Measurements from ENCODE around the gene AMPH. TPM values are rescaled to one million over a fixed set of nuclear protein-coding genes. Genes with fewer than 3 reads are reported as not detected.

Gene AMPH
- total RNA-seq, 4 donors from 2014 or later = 5.0 to 11.8 (median 7.8) TPM

DNA sequence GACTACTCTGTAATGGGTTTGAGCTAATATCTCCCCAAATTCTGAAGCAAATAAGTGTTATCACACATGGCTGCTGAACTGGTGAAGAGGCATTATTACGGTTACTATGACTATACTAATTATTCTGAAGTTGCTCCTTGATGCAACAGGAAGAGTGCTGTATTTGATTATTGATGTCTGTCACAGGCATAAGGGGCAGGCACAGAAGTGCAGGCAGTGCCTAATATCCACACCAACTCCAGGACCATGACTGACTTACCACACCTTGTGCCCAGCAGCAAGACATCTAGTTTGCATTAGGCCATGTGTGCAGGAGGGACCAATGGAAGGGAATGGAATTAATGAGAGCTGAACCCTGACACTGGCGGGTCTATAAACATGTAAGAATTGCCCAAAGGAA is 62.7 kb downstream of the AMPH start:
- intact Hi-C loops (cut with DNase I) = no loop called here
- H3K4me3 ChIP-seq = no peak overlapping the region
- no peaks in the 10 kb centered on the region for H3K27me3 ChIP-seq
- no peak for TF ChIP-seq EP300 (IDR thresholded peaks at IDR 0.05)
- no peak for TF ChIP-seq POLR2A (IDR thresholded peaks at IDR 0.05; ENCODE audit: low read depth)
- TF ChIP-seq POLR2AphosphoS5 (IDR thresholded peaks at IDR 0.05) = no peak
- TF ChIP-seq, protein P1, sequence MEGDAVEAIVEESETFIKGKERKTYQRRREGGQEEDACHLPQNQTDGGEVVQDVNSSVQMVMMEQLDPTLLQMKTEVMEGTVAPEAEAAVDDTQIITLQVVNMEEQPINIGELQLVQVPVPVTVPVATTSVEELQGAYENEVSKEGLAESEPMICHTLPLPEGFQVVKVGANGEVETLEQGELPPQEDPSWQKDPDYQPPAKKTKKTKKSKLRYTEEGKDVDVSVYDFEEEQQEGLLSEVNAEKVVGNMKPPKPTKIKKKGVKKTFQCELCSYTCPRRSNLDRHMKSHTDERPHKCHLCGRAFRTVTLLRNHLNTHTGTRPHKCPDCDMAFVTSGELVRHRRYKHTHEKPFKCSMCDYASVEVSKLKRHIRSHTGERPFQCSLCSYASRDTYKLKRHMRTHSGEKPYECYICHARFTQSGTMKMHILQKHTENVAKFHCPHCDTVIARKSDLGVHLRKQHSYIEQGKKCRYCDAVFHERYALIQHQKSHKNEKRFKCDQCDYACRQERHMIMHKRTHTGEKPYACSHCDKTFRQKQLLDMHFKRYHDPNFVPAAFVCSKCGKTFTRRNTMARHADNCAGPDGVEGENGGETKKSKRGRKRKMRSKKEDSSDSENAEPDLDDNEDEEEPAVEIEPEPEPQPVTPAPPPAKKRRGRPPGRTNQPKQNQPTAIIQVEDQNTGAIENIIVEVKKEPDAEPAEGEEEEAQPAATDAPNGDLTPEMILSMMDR (IDR thresholded peaks at IDR 0.05) = no peak
- no peaks in the 10 kb centered on the region for H3K9me3 ChIP-seq
- no peaks in the 10 kb centered on the region for H3K4me1 ChIP-seq
- H3K27ac ChIP-seq (replicated peaks in 1 of 4) = no peak overlapping the region
- DNase-seq (ENCODE audit: extremely low spot score) = peak; percentile 57
- H3K36me3 ChIP-seq = no peaks in the 10 kb centered on the region
- 80% methylated on average over 2 of the region's 2 CpGs for WGBS

DNA sequence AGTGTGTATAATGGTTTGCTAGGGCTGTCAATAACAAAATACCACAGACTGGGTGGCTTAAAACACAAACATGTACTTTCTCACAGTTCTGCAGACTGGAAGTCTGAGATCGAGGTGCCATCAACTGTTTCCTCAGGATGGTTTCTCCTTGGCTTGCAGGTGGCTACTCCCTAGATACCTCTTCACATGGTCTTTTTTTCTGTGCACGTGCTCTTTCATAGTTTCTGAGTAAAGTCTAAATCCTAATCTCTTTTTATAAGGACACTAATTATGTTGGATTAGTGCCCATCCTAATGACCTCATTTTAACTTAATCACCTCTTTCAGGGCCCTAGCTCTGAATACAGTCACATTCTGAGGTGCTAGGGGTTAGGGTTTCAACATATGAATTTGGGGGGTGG is 65.9 kb downstream of the AMPH start:
- Histone ChIP-seq H3K27me3 (no peaks in the 10 kb centered on the region), H3K4me3 (no peak overlapping the region), H3K9me3 (no peaks in the 10 kb centered on the region), H3K36me3 (no peaks in the 10 kb centered on the region), H3K27ac (replicated peaks in 1 of 4) (no peak overlapping the region), H3K4me1 (no peaks in the 10 kb centered on the region)
- 79% methylated on average over 2 of the region's 2 CpGs for WGBS
- intact Hi-C loops (cut with DNase I) = no loop called here
- TF ChIP-seq EP300 (IDR thresholded peaks at IDR 0.05) = no peak
- TF ChIP-seq POLR2AphosphoS5 (IDR thresholded peaks at IDR 0.05) = no peak
- TF ChIP-seq, protein P1 (IDR thresholded peaks at IDR 0.05) = no peak
- TF ChIP-seq POLR2A (IDR thresholded peaks at IDR 0.05; ENCODE audit: low read depth) = no peak
- DNase-seq (ENCODE audit: extremely low spot score) = no peak

DNA sequence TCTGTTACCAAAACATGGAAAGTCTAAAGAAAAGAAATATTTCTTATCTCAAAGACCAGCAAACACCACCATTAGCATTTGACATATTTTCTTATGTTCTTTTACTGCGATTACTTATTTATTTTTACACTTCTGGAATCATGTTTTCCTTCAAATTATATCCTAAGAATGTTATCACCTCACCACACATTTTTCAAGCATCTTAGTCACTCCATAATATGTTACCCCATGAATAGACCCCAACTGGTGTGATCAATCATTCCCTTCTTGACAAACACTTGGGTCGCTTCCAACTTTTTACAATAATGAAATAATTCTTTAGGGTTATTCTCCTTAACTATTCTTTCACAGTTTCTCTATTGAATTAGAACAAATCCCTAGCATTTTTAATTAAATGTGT is 67.4 kb downstream of the AMPH start:
- H3K4me3 ChIP-seq = no peak overlapping the region
- H3K4me1 ChIP-seq = no peaks in the 10 kb centered on the region
- H3K36me3 ChIP-seq = no peaks in the 10 kb centered on the region
- 80% methylated on average over 2 of the region's 2 CpGs for WGBS
- DNase-seq (ENCODE audit: extremely low spot score) = no peak
- H3K27ac ChIP-seq (replicated peaks in 1 of 4) = no peak overlapping the region
- no peaks in the 10 kb centered on the region for H3K27me3 ChIP-seq
- TF ChIP-seq, protein P1 (IDR thresholded peaks at IDR 0.05) = no peak
- no peak for TF ChIP-seq POLR2AphosphoS5 (IDR thresholded peaks at IDR 0.05)
- TF ChIP-seq POLR2A (IDR thresholded peaks at IDR 0.05; ENCODE audit: low read depth) = no peak
- no peak for TF ChIP-seq EP300 (IDR thresholded peaks at IDR 0.05)
- no peaks in the 10 kb centered on the region for H3K9me3 ChIP-seq
- intact Hi-C loops (cut with DNase I) = no loop called here

DNA sequence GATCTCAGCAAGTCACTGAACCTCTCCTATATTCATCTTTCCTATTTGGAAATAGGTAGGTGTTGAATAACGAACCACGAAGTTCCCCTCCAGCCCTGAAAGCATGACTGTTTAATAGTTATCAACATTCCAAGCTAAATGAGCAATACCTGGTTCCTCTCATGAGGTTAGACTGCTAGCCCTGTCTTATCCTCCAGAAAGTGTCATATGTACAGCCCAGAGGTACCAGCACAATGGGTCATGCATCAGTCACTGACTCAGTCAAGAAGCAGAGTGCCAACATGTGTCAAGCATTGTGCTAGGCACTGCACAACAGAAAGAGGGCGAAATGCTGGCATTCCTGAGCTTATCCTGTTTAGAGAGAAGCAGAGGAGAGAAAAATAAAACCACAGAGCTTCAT is 70.0 kb downstream of the AMPH start:
- peak; percentile 39 for DNase-seq (ENCODE audit: extremely low spot score)
- TF ChIP-seq POLR2AphosphoS5 (IDR thresholded peaks at IDR 0.05) = no peak
- TF ChIP-seq EP300 (IDR thresholded peaks at IDR 0.05) = no peak
- TF ChIP-seq, protein P1 (IDR thresholded peaks at IDR 0.05) = no peak
- TF ChIP-seq POLR2A (IDR thresholded peaks at IDR 0.05; ENCODE audit: low read depth) = no peak
- no peak overlapping the region for H3K27ac ChIP-seq (replicated peaks in 1 of 4)

DNA sequence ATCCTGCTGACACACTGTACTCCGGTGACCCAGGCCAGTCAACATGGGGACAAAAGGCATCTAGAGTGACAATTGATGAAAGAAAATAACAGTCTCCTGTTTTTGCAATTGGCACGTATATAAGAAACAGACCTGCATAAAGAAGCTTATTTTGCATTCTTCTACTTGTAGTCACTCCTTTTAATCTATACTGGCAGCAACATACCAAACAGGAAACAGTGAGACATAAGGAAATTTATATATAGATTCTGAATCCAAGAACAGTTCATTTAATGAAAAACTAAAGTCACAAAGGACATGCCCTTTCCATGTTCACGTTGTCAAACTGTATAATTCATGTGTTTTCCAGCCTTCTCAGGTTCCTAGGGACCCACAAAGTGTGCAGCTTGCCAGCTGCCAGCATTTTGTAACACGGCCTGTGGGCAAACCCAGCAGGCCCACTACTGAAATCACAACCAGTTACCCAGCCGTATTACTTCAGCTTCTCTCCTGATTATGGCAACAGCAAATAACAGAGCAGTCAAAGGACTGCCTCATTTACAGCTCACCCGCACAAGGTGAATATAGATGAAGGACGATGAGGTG is 72.3 kb downstream of the AMPH start:
- intact Hi-C loops (cut with DNase I) = no loop called here
- TF ChIP-seq POLR2A (IDR thresholded peaks at IDR 0.05; ENCODE audit: low read depth) (no peak), POLR2AphosphoS5 (IDR thresholded peaks at IDR 0.05) (no peak), EP300 (IDR thresholded peaks at IDR 0.05) (no peak)
- TF ChIP-seq, protein P1 (IDR thresholded peaks at IDR 0.05) = no peak
- Histone ChIP-seq H3K27me3 (no peaks in the 10 kb centered on the region), H3K36me3 (no peaks in the 10 kb centered on the region), H3K27ac (replicated peaks in 1 of 4) (no peak overlapping the region), H3K4me1 (no peaks in the 10 kb centered on the region), H3K9me3 (no peaks in the 10 kb centered on the region), H3K4me3 (no peak overlapping the region)
- 85% methylated on average over 7 of the region's 7 CpGs for WGBS
- no peak for DNase-seq (ENCODE audit: extremely low spot score)

More for the DNA sequence above, 70.0 kb downstream of the AMPH start:
- WGBS = 89% methylated on average over 3 of the region's 3 CpGs
- H3K27me3 ChIP-seq = no peaks in the 10 kb centered on the region
- intact Hi-C loops (cut with DNase I) = no loop called here
- no peak overlapping the region for H3K4me3 ChIP-seq
- H3K36me3 ChIP-seq = no peaks in the 10 kb centered on the region
- no peaks in the 10 kb centered on the region for H3K9me3 ChIP-seq
- no peaks in the 10 kb centered on the region for H3K4me1 ChIP-seq

All from esophagus muscularis mucosa (tissue), 4 donors.